ENCODE results near the gene ITGA11.

Gene ITGA11

GRCh38 chr15:68466876-68467275, 34.9 kb upstream of the ITGA11 start:
- Histone ChIP-seq H3K27me3 (replicated peaks) (no peaks in the 10 kb centered on the region), H3K4me3 (ENCODE audit: low read depth, low read length) (no peak overlapping the region), H3K36me3 (replicated peaks) (no peaks in the 10 kb centered on the region), H3K27ac (no peak overlapping the region)
- TF ChIP-seq CTCF (IDR thresholded peaks at IDR 0.05; ENCODE audit: low read depth, low read length, missing control alignments), result no peak
- DNase-seq, result no peak
- in situ Hi-C loops (cut with HindIII; ENCODE audit: low pct_ligation_motif_present, low sequenced_read_pairs), result no loop called here

- H3K27ac ChIP-seq, result no peak overlapping the region
- H3K27me3 ChIP-seq (replicated peaks), result no peaks in the 10 kb centered on the region
- in situ Hi-C loops (cut with HindIII; ENCODE audit: low pct_ligation_motif_present, low sequenced_read_pairs), result no loop called here
- H3K36me3 ChIP-seq (replicated peaks), result no peaks in the 10 kb centered on the region
- no peak for DNase-seq
- no peak for TF ChIP-seq CTCF (IDR thresholded peaks at IDR 0.05; ENCODE audit: low read depth, low read length, missing control alignments)
- H3K4me3 ChIP-seq (ENCODE audit: low read depth, low read length), result no peak overlapping the region
Observed at GRCh38 chr15:68465861-68466560, 34.0 kb upstream of the ITGA11 start.

- TF ChIP-seq CTCF (IDR thresholded peaks at IDR 0.05; ENCODE audit: low read depth, low read length, missing control alignments), result no peak
- in situ Hi-C loops (cut with HindIII; ENCODE audit: low pct_ligation_motif_present, low sequenced_read_pairs), result no loop called here
- H3K27ac ChIP-seq, result peak overlapping the region; percentile 56
- H3K4me3 ChIP-seq (ENCODE audit: low read depth, low read length), result no peak overlapping the region
- no peaks in the 10 kb centered on the region for H3K27me3 ChIP-seq (replicated peaks)
- DNase-seq, result peak; percentile 90
- H3K36me3 ChIP-seq (replicated peaks), result no peaks in the 10 kb centered on the region
Observed at GRCh38 chr15:68464448-68465090, 32.6 kb upstream of the ITGA11 start.

- H3K27ac ChIP-seq, result peak overlapping the region; percentile 48
- no peaks in the 10 kb centered on the region for H3K27me3 ChIP-seq (replicated peaks)
- no peaks in the 10 kb centered on the region for H3K36me3 ChIP-seq (replicated peaks)
- no peak for TF ChIP-seq CTCF (IDR thresholded peaks at IDR 0.05; ENCODE audit: low read depth, low read length, missing control alignments)
- H3K4me3 ChIP-seq (ENCODE audit: low read depth, low read length), result no peak overlapping the region
- peak; percentile 52 for DNase-seq
- in situ Hi-C loops (cut with HindIII; ENCODE audit: low pct_ligation_motif_present, low sequenced_read_pairs), result no loop called here
Observed at GRCh38 chr15:68463996-68464395, 32.0 kb upstream of the ITGA11 start.

- in situ Hi-C loops (cut with HindIII; ENCODE audit: low pct_ligation_motif_present, low sequenced_read_pairs), result no loop called here
- DNase-seq, result no peak
- no peaks in the 10 kb centered on the region for H3K36me3 ChIP-seq (replicated peaks)
- no peak for TF ChIP-seq CTCF (IDR thresholded peaks at IDR 0.05; ENCODE audit: low read depth, low read length, missing control alignments)
- H3K27me3 ChIP-seq (replicated peaks), result no peaks in the 10 kb centered on the region
- H3K27ac ChIP-seq, result no peak overlapping the region
- H3K4me3 ChIP-seq (ENCODE audit: low read depth, low read length), result no peak overlapping the region
Observed at GRCh38 chr15:68463444-68463843, 31.5 kb upstream of the ITGA11 start.

Data from brain microvascular endothelial cell (primary cell).